AG04449 (cell line): ENCODE results near the gene EPHX1.

Experiments used
- CTCF ChIA-PET: fragments of 350-600 bp; formaldehyde crosslinking; extraction: SDS; loops from one replicate; lab custom pipeline; 2021; ENCODE audit warnings: antibody characterized with exemption; lab: Yijun Ruan, JAX
- POLR2A ChIA-PET: fragments of 400-600, 350-600 bp; formaldehyde crosslinking; extraction: SDS; loops from one replicate; lab custom pipeline; 2020; ENCODE audit warnings: antibody characterized with exemption, inconsistent platforms; lab: Yijun Ruan, JAX
- DNase-seq: peaks from one replicate; pipeline ENCODE4 v3.0.0-alpha.2; 2010; ENCODE audit warnings: low read depth, low spot score
- H3K4me3 ChIP-seq: 2 replicates; pipeline ENCODE4 v1.5.1; 2011; ENCODE audit warnings: low read depth, mild to moderate bottlenecking, control low read depth, low read length
- CTCF ChIP-seq: IDR thresholded peaks from one replicate; pipeline ENCODE4 v1.5.1; 2011; ENCODE audit warnings: mild to moderate bottlenecking, moderate library complexity, low read length, control low read depth, inconsistent platforms; ENCODE audit not compliant: insufficient read depth; ENCODE audit errors: missing control alignments

EPHX1 gene

DNA sequence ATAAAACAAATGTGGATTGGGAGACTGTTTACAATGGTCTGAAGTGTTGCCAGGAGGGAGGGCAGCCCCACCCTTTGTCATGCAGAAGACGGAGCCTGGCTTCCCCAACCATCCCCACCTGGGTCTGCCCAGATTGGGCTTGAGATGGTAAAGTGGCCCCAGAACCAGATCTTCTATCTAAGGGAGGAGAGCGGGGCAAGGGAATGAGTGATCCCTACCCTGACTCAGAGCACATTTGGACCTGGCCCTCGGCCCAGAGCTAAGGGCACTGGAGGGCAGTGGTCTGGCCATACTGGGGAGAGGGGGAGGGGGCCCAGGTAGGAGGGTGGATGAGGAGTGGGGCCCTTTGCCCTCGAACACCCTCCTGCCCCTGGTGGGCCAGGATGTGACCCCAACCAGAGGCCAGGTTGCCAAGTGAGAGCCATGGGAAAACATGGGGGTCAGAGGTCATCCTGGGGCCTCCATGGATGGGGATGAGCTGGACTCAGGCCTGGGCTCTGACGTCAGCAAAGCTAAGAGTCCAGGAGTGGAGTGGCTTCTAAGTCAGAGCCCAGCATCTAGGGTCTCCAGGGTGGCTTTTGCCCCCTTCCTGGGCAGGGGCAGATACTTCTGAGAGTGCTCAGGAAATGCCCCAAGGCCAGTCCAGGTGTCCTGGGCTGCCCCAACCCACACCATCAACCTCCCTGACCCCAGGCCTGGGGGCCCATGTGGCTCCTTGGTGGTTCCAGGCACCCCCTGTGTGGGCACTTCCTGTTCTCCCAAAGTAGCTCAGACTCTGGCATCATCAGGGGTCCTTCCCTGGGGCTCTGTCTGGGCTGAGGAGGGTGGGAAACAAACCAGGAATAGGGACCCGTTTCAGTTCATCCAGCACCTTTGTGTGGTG is 80.7 kb downstream of the EPHX1 start:
- ChIA-PET POLR2A (no interaction called here), CTCF (interaction anchor here (1.8 to 2.2 kb wide), 2 partner anchors 21 to 24 kb away, joined by 4 to 12 read pairs; no protein-coding TSS in a partner anchor)
- TF ChIP-seq CTCF = no peak
- H3K4me3 ChIP-seq = no peak overlapping the region
- no peak for DNase-seq

DNA sequence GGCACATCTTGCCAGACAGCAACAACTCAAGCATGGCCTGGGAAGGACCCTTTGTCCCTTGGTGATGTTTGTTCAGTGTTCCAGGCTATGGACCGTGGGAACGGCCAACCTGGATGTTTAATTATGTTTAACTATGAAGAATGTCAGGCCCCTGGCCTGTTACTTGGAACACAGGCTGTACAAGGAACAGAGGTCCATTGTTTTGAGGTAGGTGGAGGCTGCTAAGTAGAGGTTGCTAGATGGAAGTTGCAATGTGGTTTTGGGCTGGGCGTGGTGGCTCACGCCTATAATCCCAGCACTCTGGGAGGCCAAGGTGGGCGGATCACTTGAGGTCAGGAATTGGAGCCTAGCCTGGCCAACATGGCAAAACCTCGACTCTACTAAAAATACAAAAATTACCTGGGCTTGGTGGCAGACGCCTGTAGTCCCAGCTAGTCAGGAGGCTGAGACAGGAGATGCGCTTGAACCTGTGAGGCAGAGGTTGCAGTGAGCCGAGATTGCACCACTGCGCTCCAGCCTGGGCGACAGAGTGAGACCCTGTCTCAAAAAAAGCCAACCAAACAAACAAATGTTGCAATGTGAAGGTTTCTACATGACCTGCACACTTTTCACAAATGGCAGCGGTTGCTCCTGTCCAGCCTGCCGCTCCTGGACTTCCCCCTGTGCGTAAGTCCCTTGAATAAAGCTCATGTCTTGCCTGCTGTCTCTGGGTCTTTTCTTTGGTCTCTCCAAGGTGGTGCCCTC is 81.5 kb downstream of the EPHX1 start:
- POLR2A ChIA-PET = no interaction called here
- no peak overlapping the region for H3K4me3 ChIP-seq
- TF ChIP-seq CTCF = no peak
- CTCF ChIA-PET = interaction anchor here (0.8 to 2.2 kb wide), 4 partner anchors 9 to 23 kb away, joined by 3 to 12 read pairs (median 4); partner anchors contain the start of gene TMEM63A
- no peak for DNase-seq

DNA sequence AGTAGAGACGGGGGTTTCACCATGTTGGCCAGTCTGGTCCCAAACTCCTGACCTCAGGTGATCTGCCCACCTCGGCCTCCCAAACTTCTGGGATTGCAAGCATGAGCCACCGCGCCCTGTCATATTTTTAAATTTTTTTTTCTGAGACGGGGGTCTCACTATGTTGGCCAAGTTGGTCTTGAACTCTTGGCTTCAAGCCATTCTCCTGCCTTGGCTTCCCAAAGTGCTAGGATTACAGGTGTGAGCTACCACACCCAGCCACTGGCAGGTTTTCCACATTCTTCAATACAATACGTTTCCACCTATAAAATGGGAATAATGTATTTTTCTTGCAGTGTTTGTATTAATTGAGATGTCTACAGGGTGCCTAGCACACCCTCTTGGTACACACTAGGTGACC is 82.4 kb downstream of the EPHX1 start:
- no peak for TF ChIP-seq CTCF
- ChIA-PET CTCF (interaction anchor here (0.8 to 2.2 kb wide), 4 partner anchors 10 to 20 kb away, joined by 3 to 12 read pairs (median 6); partner anchors contain the start of gene TMEM63A), POLR2A (no interaction called here)
- no peak for DNase-seq
- no peak overlapping the region for H3K4me3 ChIP-seq
